Gastrocnemius medialis (tissue), 4 donors: ENCODE data around the gene RYR1.

Experiments used
- POLR2A ChIP-seq, 2 donors: fragments of 450-650 bp; IDR thresholded peaks; one replicate each; pipeline ENCODE4 v1.6.1; 2017; ENCODE audit warnings: antibody characterized with exemption in 2 of 2, mild to moderate bottlenecking in 2 of 2, moderate library complexity in 2 of 2
- TF ChIP-seq, protein P1 (sequence below), 5 experiments: fragments of 450-650 bp in 3 of 5; fragments of 200-600 bp in 2 of 5; sonication (generic) in 2 of 5; IDR thresholded peaks in 4 of 5; conservative IDR thresholded peaks in 1 of 5; 1 replicate in 4 of 5; 2 replicates in 1 of 5; pipeline ENCODE4 v1.5.1; 2016 to 2019; ENCODE audit warnings: antibody characterized with exemption in 5 of 5, mild to moderate bottlenecking in 3 of 5, moderate library complexity in 3 of 5

GRCh38 chr19:38516802-38517201 lies 83.3 kb downstream of the RYR1 start:
- TF ChIP-seq POLR2A (IDR thresholded peaks at IDR 0.05) = no peak
- TF ChIP-seq, protein P1, sequence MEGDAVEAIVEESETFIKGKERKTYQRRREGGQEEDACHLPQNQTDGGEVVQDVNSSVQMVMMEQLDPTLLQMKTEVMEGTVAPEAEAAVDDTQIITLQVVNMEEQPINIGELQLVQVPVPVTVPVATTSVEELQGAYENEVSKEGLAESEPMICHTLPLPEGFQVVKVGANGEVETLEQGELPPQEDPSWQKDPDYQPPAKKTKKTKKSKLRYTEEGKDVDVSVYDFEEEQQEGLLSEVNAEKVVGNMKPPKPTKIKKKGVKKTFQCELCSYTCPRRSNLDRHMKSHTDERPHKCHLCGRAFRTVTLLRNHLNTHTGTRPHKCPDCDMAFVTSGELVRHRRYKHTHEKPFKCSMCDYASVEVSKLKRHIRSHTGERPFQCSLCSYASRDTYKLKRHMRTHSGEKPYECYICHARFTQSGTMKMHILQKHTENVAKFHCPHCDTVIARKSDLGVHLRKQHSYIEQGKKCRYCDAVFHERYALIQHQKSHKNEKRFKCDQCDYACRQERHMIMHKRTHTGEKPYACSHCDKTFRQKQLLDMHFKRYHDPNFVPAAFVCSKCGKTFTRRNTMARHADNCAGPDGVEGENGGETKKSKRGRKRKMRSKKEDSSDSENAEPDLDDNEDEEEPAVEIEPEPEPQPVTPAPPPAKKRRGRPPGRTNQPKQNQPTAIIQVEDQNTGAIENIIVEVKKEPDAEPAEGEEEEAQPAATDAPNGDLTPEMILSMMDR (IDR thresholded peaks at IDR 0.05 in 4 of 5, conservative IDR thresholded peaks at IDR 0.05 in 1 of 5) = no peak
